ENCODE measurements around the gene MEGF10. TPM values are rescaled to one million over a fixed set of nuclear protein-coding genes. Genes with fewer than 3 reads are reported as not detected.

MEGF10 gene
- total RNA-seq (2022; extraction: Qiagen RNA extraction): not detected in 5 replicates

GRCh38 chr5:127290019-127290945, at the start of gene MEGF10:
TSS of gene MEGF10 (plus strand) at chr5:127290796. CDS start at chr5:127331309, 40,513 bp downstream.

Other genes with a start within 250 kb of the MEGF10 start
- gene C5orf63, start 217.3 kb upstream of the MEGF10 start, total RNA-seq (2022; extraction: Qiagen RNA extraction): 2.9 to 4.6 TPM (median 3.4 TPM) in 5 replicates
- gene PRRC1, start 226.8 kb downstream of the MEGF10 start, total RNA-seq (2022; extraction: Qiagen RNA extraction): 40.7 to 52.5 TPM (median 49.7 TPM) in 5 replicates

Data from A549 treated with Hydrocortisone at 1 μM for 4 hours (cell line).